Natural killer cell (primary cell): ENCODE measurements around the gene POLR2F. TPM values are rescaled to one million over a fixed set of nuclear protein-coding genes. Genes with fewer than 3 reads are reported as not detected.
A peak's percentile ranks its signal among the peaks of the same experiment; 100 is the strongest.

Source experiments
- ATAC-seq, 3 donors: fragments of 150-1000 bp in 2 of 3; fragments of 200-7000 bp in 1 of 3; cut with Tn5 transposase; 1 replicate in 1 of 3; 2 replicates in 2 of 3; pipeline ENCODE4 v1.10.0; 2021; ENCODE audit warnings: mild to moderate bottlenecking in 2 of 3, moderate library complexity in 2 of 3
- DNase-seq, 2 donors: peaks; one replicate each; pipeline versions ENCODE4 v3.0.0 to v3.0.0-alpha.2; 2013 to 2021; ENCODE audit warnings: mixed read lengths in 1 of 2
- H3K27ac ChIP-seq: one replicate; pipeline ENCODE4 v1.5.1; 2013; ENCODE audit warnings: mild to moderate bottlenecking, low read length
- H3K27me3 ChIP-seq: one replicate; pipeline ENCODE4 v1.6.1; 2013; ENCODE audit warnings: low read length; ENCODE audit not compliant: control insufficient read depth, insufficient read depth
- H3K36me3 ChIP-seq: one replicate; pipeline ENCODE4 v1.6.1; 2013; ENCODE audit warnings: low read length; ENCODE audit not compliant: control insufficient read depth, insufficient read depth
- H3K4me1 ChIP-seq: one replicate; pipeline ENCODE4 v1.6.1; 2013; ENCODE audit warnings: low read length; ENCODE audit not compliant: control insufficient read depth, insufficient read depth
- H3K4me3 ChIP-seq: one replicate; pipeline ENCODE4 v1.5.1; 2013; ENCODE audit warnings: low read length
- H3K9me3 ChIP-seq: one replicate; pipeline ENCODE4 v1.6.1; 2013; ENCODE audit warnings: low read length; ENCODE audit not compliant: control insufficient read depth, insufficient read depth
- H3K27ac Mint-ChIP-seq, 2 donors: one replicate each; pipeline ENCODE4 v1.8.0; 2022; ENCODE audit warnings: mild to moderate bottlenecking in 2 of 2, mixed read lengths in 2 of 2, moderate library complexity in 1 of 2
- H3K27me3 Mint-ChIP-seq, 2 donors: one replicate each; pipeline ENCODE4 v1.8.0; 2022; ENCODE audit warnings: low read depth in 2 of 2, mixed read lengths in 2 of 2
- H3K36me3 Mint-ChIP-seq: one replicate; pipeline ENCODE4 v1.8.0; 2022; ENCODE audit warnings: mixed read lengths
- H3K4me1 Mint-ChIP-seq, 2 donors: one replicate each; pipeline ENCODE4 v1.8.0; 2022; ENCODE audit warnings: mixed read lengths in 2 of 2
- H3K4me3 Mint-ChIP-seq: one replicate; pipeline ENCODE4 v1.8.0; 2022; ENCODE audit warnings: mild to moderate bottlenecking, moderate library complexity, mixed read lengths
- H3K9me3 Mint-ChIP-seq, 2 donors: one replicate each; pipeline ENCODE4 v1.8.0; 2022; ENCODE audit warnings: mixed read lengths in 2 of 2
- CTCF ChIP-seq: fragments of 200-600 bp; IDR thresholded peaks from one replicate; pipeline ENCODE4 v1.8.0; 2022; ENCODE audit warnings: antibody characterized with exemption
- WGBS: methylation state at CpG from one replicate; pipeline ENCODE4 v1.1.7; 2013; ENCODE audit warnings: missing lambda C conversion rate; ENCODE audit not compliant: insufficient coverage; 5-methylcytosine and 5-hydroxymethylcytosine counted together
- intact Hi-C: fragments of 100-400 bp; cut with micrococcal nuclease; formaldehyde crosslinking; loops from one replicate; pipeline ENCODE4 v1.14.2; 2022
- total RNA-seq, 4 donors: library from RNA; stranded (reverse); fragments of 120-200 nt in 1 of 4; gene quantifications; one replicate each; pipeline versions ENCODE4 v1.2.3 to v1.2.4, GENCODE V29; 2013 to 2022

The POLR2F gene
- total RNA-seq, 3 donors from 2014 or later (not counting 1 experiment from before 2014, with no cell fraction given), result 38.7 to 40.6 (median 38.8) TPM

DNA sequence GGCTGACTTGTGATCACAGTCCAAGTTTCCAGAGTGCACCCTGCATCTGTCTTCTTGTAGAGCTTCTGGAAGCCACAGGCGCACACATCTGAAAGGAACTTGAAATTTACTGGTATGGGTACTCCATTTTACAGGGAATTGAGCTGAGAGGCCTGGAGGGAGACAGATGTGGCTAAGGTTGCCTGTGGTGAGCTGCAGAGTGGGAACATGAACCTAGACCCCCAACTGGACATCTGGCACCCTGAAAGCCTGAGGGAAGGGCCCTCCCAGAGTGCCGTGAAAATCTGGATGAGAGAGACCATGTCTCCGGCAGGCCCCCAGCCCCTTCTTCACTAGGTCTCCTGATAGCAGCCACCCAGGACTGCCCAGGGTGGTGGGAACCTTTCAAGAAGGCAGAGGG lies 53.4 kb downstream of the POLR2F start:
- Histone ChIP-seq H3K9me3 (no peaks in the 10 kb centered on the region), H3K27ac (no peak overlapping the region), H3K36me3 (no peaks in the 10 kb centered on the region), H3K4me1 (peaks cover 57% of the 10 kb centered on the region), H3K27me3 (no peaks in the 10 kb centered on the region), H3K4me3 (no peak overlapping the region)
- intact Hi-C loops, result no loop called here
- H3K36me3 Mint-ChIP-seq, result no peaks in the 10 kb centered on the region
- WGBS, result 100% methylated on average over 3 of the region's 3 CpGs
- H3K27me3 Mint-ChIP-seq, result no peaks in the 10 kb centered on the region
- peak overlapping the region in 1 of 2 donors; percentile 18 for H3K27ac Mint-ChIP-seq
- DNase-seq (no peak), ATAC-seq (no peak)
- no peaks in the 10 kb centered on the region for H3K9me3 Mint-ChIP-seq
- TF ChIP-seq CTCF, result no peak
- peaks cover 29 to 37% of the 10 kb centered on the region in 2 donors for H3K4me1 Mint-ChIP-seq
- H3K4me3 Mint-ChIP-seq, result no peak overlapping the region

DNA sequence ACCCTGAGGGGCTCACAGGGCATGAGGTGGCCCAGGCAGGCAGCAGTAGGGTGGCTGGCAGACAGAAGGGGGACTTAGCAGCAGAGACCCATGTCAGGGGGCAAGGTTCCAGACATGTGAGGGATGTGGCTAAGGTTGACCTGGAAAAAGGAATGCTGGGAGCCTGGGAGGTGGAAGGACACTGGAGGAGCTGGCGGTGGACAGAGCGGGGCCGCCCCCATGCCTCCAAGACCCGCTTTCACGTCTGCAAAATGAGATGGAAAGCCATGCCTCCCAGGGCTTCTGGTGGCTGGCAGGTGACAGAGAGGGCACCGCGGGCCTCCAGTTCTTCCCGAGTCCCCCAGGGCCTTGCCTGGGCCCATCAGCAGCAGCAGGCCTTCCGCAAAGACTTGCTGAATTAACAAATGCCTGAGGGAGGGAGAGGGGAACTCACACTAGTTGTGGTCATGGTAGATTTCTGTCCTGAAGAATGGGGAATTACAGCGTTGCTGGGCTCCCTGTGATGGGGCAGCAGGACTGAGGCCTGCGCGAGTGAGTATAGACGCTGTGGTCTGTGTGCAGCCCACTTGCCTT lies 53.9 kb downstream of the POLR2F start:
- Mint-ChIP-seq H3K4me1 (peaks cover 29 to 37% of the 10 kb centered on the region in 2 donors), H3K9me3 (no peaks in the 10 kb centered on the region)

GRCh38 chr22:38009000-38009806 lies 55.7 kb downstream of the POLR2F start:
- no peak for TF ChIP-seq CTCF
- Mint-ChIP-seq H3K9me3 (no peaks in the 10 kb centered on the region), H3K36me3 (no peaks in the 10 kb centered on the region), H3K4me3 (peak overlapping the region; percentile 78), H3K4me1 (peaks cover 28 to 29% of the 10 kb centered on the region in 2 donors), H3K27me3 (no peaks in the 10 kb centered on the region), H3K27ac (peak overlapping the region; percentile 43 to 78)
- no peaks in the 10 kb centered on the region for H3K27me3 ChIP-seq
- 42% methylated on average over 13 of the region's 14 CpGs for WGBS
- no peak overlapping the region for H3K4me3 ChIP-seq
- H3K27ac ChIP-seq, result peak overlapping the region; percentile 8
- H3K9me3 ChIP-seq, result no peaks in the 10 kb centered on the region
- intact Hi-C loops, result no loop called here
- peak; percentile 67 to 90 (median 68) for ATAC-seq
- H3K36me3 ChIP-seq, result no peaks in the 10 kb centered on the region
- DNase-seq, result no peak
- H3K4me1 ChIP-seq, result peaks cover 45% of the 10 kb centered on the region

More for the DNA sequence above, 53.9 kb downstream of the POLR2F start:
- no peak overlapping the region for H3K4me3 ChIP-seq
- DNase-seq (no peak), ATAC-seq (no peak)
- intact Hi-C loops, result no loop called here
- Mint-ChIP-seq H3K36me3 (no peaks in the 10 kb centered on the region), H3K4me3 (no peak overlapping the region), H3K27me3 (no peaks in the 10 kb centered on the region), H3K27ac (peak overlapping the region in 1 of 2 donors; percentile 18)
- H3K27me3 ChIP-seq, result no peaks in the 10 kb centered on the region
- TF ChIP-seq CTCF, result no peak
- H3K9me3 ChIP-seq, result no peaks in the 10 kb centered on the region
- peaks cover 57% of the 10 kb centered on the region for H3K4me1 ChIP-seq
- no peak overlapping the region for H3K27ac ChIP-seq
- WGBS, result 95% methylated on average over 13 of the region's 13 CpGs
- no peaks in the 10 kb centered on the region for H3K36me3 ChIP-seq
